Hepatocyte (in vitro differentiated cells): ENCODE data around the gene ALG12.

Experiments used
- EZH2 ChIP-seq: fragments of 200-600 bp; sonication (generic); IDR thresholded peaks from 2 replicates; pipeline ENCODE4 v1.6.1; 2016; ENCODE audit warnings: antibody characterized with exemption, mild to moderate bottlenecking, borderline replicate concordance
- EZH2phosphoT487 ChIP-seq: fragments of 200-600 bp; sonication (generic); IDR thresholded peaks from one replicate; pipeline ENCODE4 v1.6.1; 2018; ENCODE audit warnings: antibody characterized with exemption, mild to moderate bottlenecking, low read depth, moderate library complexity; ENCODE audit not compliant: unreplicated experiment, severe bottlenecking
- TF ChIP-seq, protein P1 (sequence below): fragments of 200-600 bp; sonication (generic); IDR thresholded peaks from 2 replicates; pipeline ENCODE4 v1.5.1; 2016; ENCODE audit warnings: antibody characterized with exemption, mild to moderate bottlenecking; ENCODE audit not compliant: poor library complexity

DNA sequence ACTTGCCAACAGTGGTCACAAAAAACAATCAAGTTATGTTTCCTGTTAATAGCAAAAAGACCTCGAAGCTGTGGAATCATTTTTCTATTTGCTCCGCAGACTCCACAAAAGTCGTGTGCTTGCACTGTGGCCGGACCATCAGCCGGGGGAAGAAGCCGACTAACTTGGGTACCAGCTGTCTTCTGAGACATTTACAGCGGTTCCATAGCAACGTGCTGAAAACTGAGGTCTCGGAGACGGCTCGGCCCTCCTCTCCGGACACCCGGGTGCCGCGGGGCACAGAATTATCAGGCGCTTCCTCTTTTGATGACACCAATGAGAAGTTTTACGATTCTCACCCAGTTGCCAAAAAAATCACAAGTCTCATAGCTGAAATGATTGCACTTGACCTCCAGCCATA lies 33.0 kb downstream of the ALG12 start:
- no peak for TF ChIP-seq EZH2phosphoT487
- TF ChIP-seq EZH2 = no peak
- TF ChIP-seq, protein P1, sequence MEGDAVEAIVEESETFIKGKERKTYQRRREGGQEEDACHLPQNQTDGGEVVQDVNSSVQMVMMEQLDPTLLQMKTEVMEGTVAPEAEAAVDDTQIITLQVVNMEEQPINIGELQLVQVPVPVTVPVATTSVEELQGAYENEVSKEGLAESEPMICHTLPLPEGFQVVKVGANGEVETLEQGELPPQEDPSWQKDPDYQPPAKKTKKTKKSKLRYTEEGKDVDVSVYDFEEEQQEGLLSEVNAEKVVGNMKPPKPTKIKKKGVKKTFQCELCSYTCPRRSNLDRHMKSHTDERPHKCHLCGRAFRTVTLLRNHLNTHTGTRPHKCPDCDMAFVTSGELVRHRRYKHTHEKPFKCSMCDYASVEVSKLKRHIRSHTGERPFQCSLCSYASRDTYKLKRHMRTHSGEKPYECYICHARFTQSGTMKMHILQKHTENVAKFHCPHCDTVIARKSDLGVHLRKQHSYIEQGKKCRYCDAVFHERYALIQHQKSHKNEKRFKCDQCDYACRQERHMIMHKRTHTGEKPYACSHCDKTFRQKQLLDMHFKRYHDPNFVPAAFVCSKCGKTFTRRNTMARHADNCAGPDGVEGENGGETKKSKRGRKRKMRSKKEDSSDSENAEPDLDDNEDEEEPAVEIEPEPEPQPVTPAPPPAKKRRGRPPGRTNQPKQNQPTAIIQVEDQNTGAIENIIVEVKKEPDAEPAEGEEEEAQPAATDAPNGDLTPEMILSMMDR = no peak
